T-cell (primary cell): ENCODE measurements around the gene PANX2. TPM values are rescaled to one million over a fixed set of nuclear protein-coding genes. Genes with fewer than 3 reads are reported as not detected.

Experiments
- ATAC-seq, 4 experiments: fragments of 200-7000 bp in 3 of 4; fragments of 150-1000 bp in 1 of 4; cut with Tn5 transposase; replicated peaks in 1 of 4; 1 replicate in 3 of 4; 2 replicates in 1 of 4; pipeline ENCODE4 v1.10.0; 2021; ENCODE audit warnings: moderate library complexity in 3 of 4, mild to moderate bottlenecking in 2 of 4, moderate number of reproducible peaks in 1 of 4
- CTCF ChIA-PET, 2 donors: fragments of 300-600 bp; sonication (Branson Sonifier 250); formaldehyde crosslinking; loops; one replicate each; lab custom pipeline; 2022; ENCODE audit warnings: antibody characterized with exemption in 2 of 2; lab: Charles Lee
- POLR2A ChIA-PET, 2 donors: fragments of 300-600 bp; sonication (Branson Sonifier 250); formaldehyde crosslinking; loops; one replicate each; lab custom pipeline; 2022; ENCODE audit warnings: antibody characterized with exemption in 2 of 2; lab: Charles Lee
- DNase-seq, 35 experiments: peaks; one replicate each; pipeline versions ENCODE4 v3.0.0 to v3.0.0-alpha.2; 2013 to 2023
- H3K27ac ChIP-seq: one replicate; pipeline ENCODE4 v1.5.1; 2013; ENCODE audit warnings: low read length
- H3K27me3 ChIP-seq, 2 experiments: replicated peaks in 1 of 2; 1 replicate in 1 of 2; 2 replicates in 1 of 2; pipeline versions ENCODE4 v1.6.1 to v1.7.0; 2013; ENCODE audit warnings: low read length in 1 of 2, mixed read lengths in 1 of 2; ENCODE audit not compliant: control insufficient read depth in 2 of 2, insufficient read depth in 2 of 2; ENCODE audit errors: extremely low read depth in 1 of 2
- H3K36me3 ChIP-seq, 2 donors: 1 replicate in 1 of 2; 2 replicates in 1 of 2; pipeline versions ENCODE4 v1.6.1 to v1.7.0; 2013; ENCODE audit warnings: low read length in 1 of 2; ENCODE audit not compliant: control insufficient read depth in 2 of 2, insufficient read depth in 1 of 2; ENCODE audit errors: extremely low read depth in 1 of 2
- H3K4me1 ChIP-seq, 2 experiments: 1 replicate in 1 of 2; 2 replicates in 1 of 2; pipeline versions ENCODE4 v1.6.1 to v1.7.0; 2013; ENCODE audit warnings: low read length in 2 of 2, mixed read lengths in 1 of 2; ENCODE audit not compliant: insufficient read depth in 2 of 2, control insufficient read depth in 1 of 2; ENCODE audit errors: extremely low read depth in 1 of 2
- H3K4me3 ChIP-seq, 2 donors: 1 replicate in 1 of 2; 2 replicates in 1 of 2; pipeline versions ENCODE4 v1.5.1 to v1.7.0; 2013; ENCODE audit warnings: mild to moderate bottlenecking in 2 of 2, low read length in 1 of 2, moderate library complexity in 1 of 2; ENCODE audit not compliant: control insufficient read depth in 1 of 2; ENCODE audit errors: extremely low read depth in 1 of 2
- H3K9me3 ChIP-seq: 2 replicates; pipeline ENCODE4 v1.7.0; 2013
- H3K27ac Mint-ChIP-seq, 2 donors: one replicate each; pipeline ENCODE4 v1.8.0; 2020 to 2021; ENCODE audit warnings: mild to moderate bottlenecking in 2 of 2, mixed read lengths in 2 of 2
- H3K27me3 Mint-ChIP-seq, 2 donors: one replicate each; pipeline ENCODE4 v1.8.0; 2021 to 2022; ENCODE audit warnings: mixed read lengths in 2 of 2
- H3K36me3 Mint-ChIP-seq: one replicate; pipeline ENCODE4 v1.8.0; 2021; ENCODE audit warnings: mixed read lengths
- H3K4me1 Mint-ChIP-seq, 3 donors: one replicate each; pipeline ENCODE4 v1.8.0; 2020 to 2022; ENCODE audit warnings: mixed read lengths in 3 of 3, mild to moderate bottlenecking in 1 of 3
- H3K4me3 Mint-ChIP-seq, 3 donors: one replicate each; pipeline ENCODE4 v1.8.0; 2020 to 2022; ENCODE audit warnings: mild to moderate bottlenecking in 3 of 3, mixed read lengths in 3 of 3, moderate library complexity in 3 of 3
- H3K9me3 Mint-ChIP-seq, 3 donors: one replicate each; pipeline ENCODE4 v1.8.0; 2020 to 2022; ENCODE audit warnings: mixed read lengths in 3 of 3
- WGBS: methylation state at CpG from one replicate; pipeline ENCODE4 v1.1.5; 2013; ENCODE audit warnings: missing lambda C conversion rate; ENCODE audit not compliant: insufficient coverage; 5-methylcytosine and 5-hydroxymethylcytosine counted together
- total RNA-seq, 35 experiments: library from RNA in 6 of 35; stranded (reverse) in 6 of 35; fragments of 120-200 nt in 1 of 35; gene quantifications; one replicate each; pipeline versions ENCODE4 v1.2.1 to v1.2.4 and lab custom pipeline; 2013 to 2026

PANX2 gene
- total RNA-seq, 5 donors from 2014 or later (not counting 1 experiment from before 2014, with no cell fraction given) = 0.16 to 0.32 (median 0.26) TPM; not detected in 2

DNA sequence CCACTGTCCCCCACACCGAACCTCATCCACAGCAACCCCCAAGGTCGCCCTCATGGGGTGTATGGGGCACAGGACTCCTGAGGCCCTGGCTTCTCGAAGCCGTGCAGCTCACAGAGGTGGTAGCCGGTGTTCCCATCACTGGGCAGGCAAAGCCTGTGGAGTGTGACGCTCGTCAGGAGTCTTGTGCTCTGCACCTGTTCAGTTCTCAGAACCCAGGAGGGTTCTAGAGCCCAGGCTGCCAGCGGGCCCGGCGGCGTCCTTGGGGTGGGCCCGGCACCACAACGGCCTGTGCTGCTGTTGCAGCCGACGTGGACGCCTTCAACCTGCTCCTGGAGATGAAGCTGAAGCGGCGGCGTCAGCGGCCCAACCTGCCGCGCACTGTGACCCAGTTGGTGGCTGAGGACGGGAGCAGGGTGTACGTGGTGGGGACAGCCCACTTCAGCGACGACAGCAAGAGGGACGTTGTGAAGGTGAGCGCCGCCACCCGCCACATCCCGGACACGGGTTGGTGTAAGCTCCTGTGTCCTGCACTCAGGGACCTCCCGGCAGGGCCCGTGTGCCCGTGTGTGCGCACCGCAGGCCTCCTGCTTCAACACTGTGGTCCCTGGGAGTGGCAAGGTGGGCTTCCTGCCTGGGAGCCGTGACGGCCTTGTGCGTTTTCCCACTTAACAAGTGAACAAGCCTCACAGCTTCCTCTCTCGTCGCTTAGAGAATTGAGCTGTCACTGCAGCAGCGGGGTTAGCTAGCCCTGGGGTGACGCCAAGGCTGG lies 23.7 kb downstream of the PANX2 start:
- Histone ChIP-seq H3K4me1 (peaks cover 22 to 61% of the 10 kb centered on the region in 2 experiments), H3K4me3 (no peak overlapping the region), H3K27ac (no peak overlapping the region), H3K36me3 (peaks cover 13 to 39% of the 10 kb centered on the region in 2 donors), H3K27me3 (no peaks in the 10 kb centered on the region), H3K9me3 (no peaks in the 10 kb centered on the region)
- Mint-ChIP-seq H3K4me3 (no peak overlapping the region), H3K9me3 (no peaks in the 10 kb centered on the region), H3K27me3 (no peaks in the 10 kb centered on the region), H3K27ac (no peak overlapping the region), H3K4me1 (peaks cover 27 to 35% (median 29%) of the 10 kb centered on the region in 3 donors), H3K36me3 (no peaks in the 10 kb centered on the region)
- no peak for ATAC-seq
- ChIA-PET POLR2A (no interaction called here), CTCF (no interaction called here)
- WGBS = 95% methylated on average over 43 of the region's 44 CpGs
- DNase-seq = no peak

DNA sequence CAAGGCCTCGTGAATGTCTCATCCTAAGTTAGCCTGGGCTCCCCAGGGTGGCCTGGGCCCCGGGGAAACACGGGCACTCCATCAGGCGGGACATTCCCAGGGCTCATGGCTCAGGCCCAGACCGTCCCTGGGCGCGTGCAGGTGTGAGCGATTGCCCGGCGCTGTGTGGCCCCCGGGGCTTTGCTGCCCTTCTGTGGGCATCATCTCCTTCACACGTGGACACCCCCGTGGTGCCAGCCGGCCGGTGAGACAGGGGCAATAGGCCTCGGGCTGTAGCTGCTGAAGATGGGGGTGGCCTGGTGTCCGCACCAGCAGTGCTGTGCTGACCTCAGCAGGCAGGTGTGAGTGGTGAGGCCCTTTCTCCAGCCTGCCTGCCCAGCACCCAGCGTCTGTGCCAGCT lies 25.7 kb downstream of the PANX2 start:
- Mint-ChIP-seq H3K27me3 (no peaks in the 10 kb centered on the region), H3K27ac (no peak overlapping the region), H3K4me1 (peaks cover 20 to 31% (median 25%) of the 10 kb centered on the region in 3 donors), H3K36me3 (no peaks in the 10 kb centered on the region), H3K4me3 (no peak overlapping the region), H3K9me3 (no peaks in the 10 kb centered on the region)
- POLR2A ChIA-PET = no interaction called here
- Histone ChIP-seq H3K4me3 (no peak overlapping the region), H3K27me3 (no peaks in the 10 kb centered on the region), H3K4me1 (peaks cover 13 to 52% of the 10 kb centered on the region in 2 experiments), H3K27ac (no peak overlapping the region), H3K36me3 (peaks cover 13 to 39% of the 10 kb centered on the region in 2 donors), H3K9me3 (no peaks in the 10 kb centered on the region)
- CTCF ChIA-PET = no interaction called here
- ATAC-seq (no peak), DNase-seq (no peak)
- 88% methylated on average over 12 of the region's 18 CpGs for WGBS

DNA sequence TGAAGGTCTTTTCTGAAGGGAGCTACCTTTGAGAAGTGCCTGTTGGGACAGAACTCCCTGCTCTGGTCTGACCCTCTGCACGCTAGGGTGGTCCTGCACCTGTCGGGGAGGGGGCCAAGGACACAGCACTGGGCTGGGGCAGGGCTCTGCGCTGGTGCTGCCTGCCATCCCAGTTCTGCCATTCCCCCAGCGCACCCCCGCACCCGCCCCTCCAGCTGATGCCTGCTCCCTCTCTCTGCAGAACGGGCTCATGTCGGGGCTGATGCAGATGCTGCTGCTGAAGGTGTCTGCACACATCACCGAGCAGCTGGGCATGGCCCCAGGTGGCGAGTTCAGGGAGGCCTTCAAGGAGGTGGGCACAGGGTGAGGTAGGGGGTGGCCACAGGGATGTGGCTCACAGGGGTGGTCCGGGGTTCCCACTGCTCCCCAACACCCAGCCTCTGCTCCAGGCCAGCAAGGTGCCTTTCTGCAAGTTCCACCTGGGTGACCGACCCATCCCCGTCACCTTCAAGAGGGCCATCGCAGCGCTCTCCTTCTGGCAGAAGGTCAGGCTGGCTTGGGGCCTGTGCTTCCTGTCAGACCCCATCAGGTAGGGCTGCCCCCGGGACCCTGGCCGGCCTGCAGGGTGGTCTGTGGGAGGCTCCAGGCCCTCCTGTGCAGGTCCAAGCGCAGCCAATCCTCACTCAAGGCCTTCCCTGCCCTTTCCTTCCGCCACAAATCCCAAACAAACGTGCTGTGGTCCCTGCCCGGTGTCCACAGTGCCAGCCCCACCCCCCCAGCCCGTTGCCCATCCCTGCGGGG lies 26.7 kb downstream of the PANX2 start:
- ChIA-PET CTCF (interaction anchor here in 1 of 2 donors (0.6 kb wide), 1 partner anchor 47 kb away, joined by 3 read pairs; no protein-coding TSS in a partner anchor), POLR2A (no interaction called here)
- peaks cover 11 to 49% of the 10 kb centered on the region in 2 experiments for H3K4me1 ChIP-seq
- no peak overlapping the region for H3K27ac ChIP-seq
- no peaks in the 10 kb centered on the region for H3K27me3 ChIP-seq
- H3K4me3 ChIP-seq = no peak overlapping the region
- Mint-ChIP-seq H3K36me3 (no peaks in the 10 kb centered on the region), H3K4me3 (no peak overlapping the region), H3K4me1 (peaks cover 15 to 26% (median 20%) of the 10 kb centered on the region in 3 donors), H3K27me3 (no peaks in the 10 kb centered on the region), H3K9me3 (no peaks in the 10 kb centered on the region), H3K27ac (no peak overlapping the region)
- WGBS = 98% methylated on average over 18 of the region's 23 CpGs
- ATAC-seq = no peak
- H3K9me3 ChIP-seq = no peaks in the 10 kb centered on the region
- no peak for DNase-seq
- peaks cover 13 to 39% of the 10 kb centered on the region in 2 donors for H3K36me3 ChIP-seq

DNA sequence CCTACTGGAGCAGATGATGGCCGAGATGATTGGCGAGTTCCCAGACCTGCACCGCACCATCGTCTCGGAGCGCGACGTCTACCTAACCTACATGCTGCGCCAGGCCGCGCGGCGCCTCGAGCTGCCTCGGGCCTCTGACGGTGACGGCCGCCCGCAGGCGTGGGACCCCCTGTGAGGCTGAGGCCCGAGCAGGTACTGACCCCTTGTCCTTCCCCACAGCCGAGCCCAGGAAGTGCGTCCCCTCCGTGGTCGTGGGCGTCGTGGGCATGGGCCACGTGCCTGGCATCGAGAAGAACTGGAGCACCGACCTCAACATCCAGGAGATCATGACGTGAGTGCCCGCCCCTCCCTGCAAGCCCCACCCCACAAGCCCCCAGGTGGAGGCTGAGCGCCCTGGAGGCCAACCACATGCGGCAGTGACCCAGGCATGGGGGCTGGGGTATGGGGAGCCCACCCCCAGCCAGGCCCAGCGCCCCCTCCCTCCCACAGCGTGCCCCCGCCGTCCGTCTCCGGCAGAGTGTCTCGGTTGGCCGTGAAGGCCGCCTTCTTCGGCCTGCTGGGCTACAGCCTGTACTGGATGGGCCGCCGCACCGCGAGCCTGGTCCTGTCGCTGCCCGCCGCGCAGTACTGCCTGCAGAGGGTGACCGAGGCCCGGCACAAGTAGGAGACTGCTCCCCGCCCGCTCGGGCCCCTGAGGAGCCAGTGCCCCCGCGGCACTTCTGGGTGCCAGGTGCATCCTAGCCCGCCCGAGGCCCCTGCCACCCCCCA lies 27.5 kb downstream of the PANX2 start:
- Histone ChIP-seq H3K27ac (no peak overlapping the region), H3K4me3 (no peak overlapping the region), H3K36me3 (peaks cover 10 to 39% of the 10 kb centered on the region in 2 donors), H3K27me3 (no peaks in the 10 kb centered on the region), H3K9me3 (no peaks in the 10 kb centered on the region), H3K4me1 (peaks cover 5 to 44% of the 10 kb centered on the region in 2 experiments)
- Mint-ChIP-seq H3K4me1 (peaks cover 17 to 22% (median 19%) of the 10 kb centered on the region in 3 donors), H3K9me3 (no peaks in the 10 kb centered on the region), H3K36me3 (no peaks in the 10 kb centered on the region), H3K27me3 (no peaks in the 10 kb centered on the region), H3K4me3 (peak overlapping the region in 1 of 3 donors; percentile 39), H3K27ac (no peak overlapping the region)
- POLR2A ChIA-PET = interaction anchor here in 1 of 2 donors (0.6 kb wide), 1 partner anchor 273 kb away, joined by 5 read pairs; no protein-coding TSS in a partner anchor
- no peak for DNase-seq
- no peak for ATAC-seq
- WGBS = 93% methylated on average over 56 of the region's 61 CpGs
- CTCF ChIA-PET = interaction anchor here in 1 of 2 donors (0.5 kb wide), 1 partner anchor 55 kb away, joined by 3 read pairs; no protein-coding TSS in a partner anchor

DNA sequence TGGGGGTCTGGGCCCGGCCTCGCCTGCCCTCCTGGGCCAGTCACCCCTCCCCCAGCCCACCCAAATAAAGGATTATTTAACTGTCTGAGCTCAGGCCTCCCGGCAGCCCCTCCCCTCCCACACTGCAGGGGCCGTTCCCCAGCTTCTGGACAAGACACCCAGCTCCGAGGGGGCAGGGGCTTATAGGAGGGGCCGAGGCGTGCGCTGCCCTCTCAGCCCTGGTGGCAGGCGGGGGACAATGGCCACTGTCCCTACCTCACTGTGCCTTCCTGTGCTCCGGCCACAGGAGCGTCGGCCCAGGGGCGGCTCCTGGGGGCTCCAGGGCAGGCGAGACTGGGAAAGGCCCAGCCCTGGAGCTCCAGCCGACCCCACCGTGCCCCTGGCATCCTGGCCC lies 28.1 kb downstream of the PANX2 start:
- POLR2A ChIA-PET = interaction anchor here in 1 of 2 donors (0.6 kb wide), 1 partner anchor 272 kb away, joined by 5 read pairs; no protein-coding TSS in a partner anchor
- H3K4me3 ChIP-seq = no peak overlapping the region
- CTCF ChIA-PET = interaction anchor here in 1 of 2 donors (0.5 kb wide), 1 partner anchor 54 kb away, joined by 3 read pairs; no protein-coding TSS in a partner anchor
- no peaks in the 10 kb centered on the region for H3K27me3 ChIP-seq
- peaks cover 20 to 27% (median 23%) of the 10 kb centered on the region in 3 donors for H3K4me1 Mint-ChIP-seq
- DNase-seq (no peak), ATAC-seq (no peak)
- 96% methylated on average over 8 of the region's 16 CpGs for WGBS
- no peak overlapping the region for H3K27ac Mint-ChIP-seq
- H3K27me3 Mint-ChIP-seq = no peaks in the 10 kb centered on the region
- H3K9me3 Mint-ChIP-seq = no peaks in the 10 kb centered on the region
- peaks cover 4 to 38% of the 10 kb centered on the region in 2 experiments for H3K4me1 ChIP-seq
- H3K36me3 Mint-ChIP-seq = peaks cover 5% of the 10 kb centered on the region
- H3K27ac ChIP-seq = no peak overlapping the region
- H3K4me3 Mint-ChIP-seq = peak overlapping the region in 1 of 3 donors; percentile 77
- no peaks in the 10 kb centered on the region for H3K9me3 ChIP-seq
- H3K36me3 ChIP-seq = peaks cover 10 to 36% of the 10 kb centered on the region in 2 donors
